GM06990 (cell line): ENCODE results near the gene MAP3K20.
"Not testable (repeated sequence)": the region's sequence is repeated elsewhere in the genome, so short reads cannot be mapped to it uniquely, and the experiment has no call there.

Experiments
- DNase-seq: peaks from one replicate; pipeline ENCODE4 v3.0.0-alpha.2; 2011; ENCODE audit not compliant: insufficient read length; ENCODE audit errors: extremely low read depth
- H3K27me3 ChIP-seq: replicated peaks from 2 replicates; pipeline ENCODE4 v1.6.0; 2011; ENCODE audit warnings: low read length; ENCODE audit not compliant: control insufficient read depth, insufficient read depth
- H3K36me3 ChIP-seq: 2 replicates; pipeline ENCODE4 v1.5.1; 2011; ENCODE audit warnings: low read length; ENCODE audit not compliant: control insufficient read depth, insufficient read depth
- H3K4me3 ChIP-seq: replicated peaks from 2 replicates; pipeline ENCODE4 v1.5.1; 2011; ENCODE audit warnings: low read depth, mild to moderate bottlenecking, control low read depth, low read length
- CTCF ChIP-seq: IDR thresholded peaks from 2 replicates; pipeline ENCODE4 v1.5.1; 2011; ENCODE audit warnings: low read length, control low read depth, mild to moderate bottlenecking, inconsistent platforms; ENCODE audit not compliant: insufficient read depth, poor library complexity, severe bottlenecking

The MAP3K20 gene

GRCh38 chr2:173092844-173093402, 17.3 kb downstream of the MAP3K20 start:
- no peaks in the 10 kb centered on the region; the same call in 1 of the 2 replicates for H3K36me3 ChIP-seq

DNA sequence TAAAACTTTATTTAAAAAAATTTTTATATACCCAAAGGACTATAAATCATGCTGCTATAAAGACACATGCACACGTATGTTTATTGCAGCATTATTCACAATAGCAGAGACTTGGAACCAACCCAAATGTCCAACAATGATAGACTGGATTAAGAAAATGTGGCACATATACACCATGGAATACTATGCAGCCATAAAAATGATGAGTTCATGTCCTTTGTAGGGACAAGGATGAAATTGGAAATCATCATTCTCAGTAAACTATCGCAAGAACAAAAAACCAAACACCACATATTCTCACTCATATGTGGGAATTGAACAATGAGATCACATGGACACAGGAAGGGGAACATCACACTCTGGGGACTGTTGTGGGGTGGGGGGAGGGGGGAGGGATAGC, 18.0 kb downstream of the MAP3K20 start:
- not testable (repeated sequence) for H3K27me3 ChIP-seq, DNase-seq, H3K36me3 ChIP-seq, H3K4me3 ChIP-seq

More at GRCh38 chr2:173092844-173093402, 17.3 kb downstream of the MAP3K20 start:
- H3K27me3 ChIP-seq, result no peaks in the 10 kb centered on the region
- TF ChIP-seq CTCF, result no peak
- no peak for DNase-seq
- no peak overlapping the region for H3K4me3 ChIP-seq

GRCh38 chr2:173094731-173095130, 19.1 kb downstream of the MAP3K20 start:
- no peak for TF ChIP-seq CTCF
- Histone ChIP-seq H3K27me3 (no peaks in the 10 kb centered on the region), H3K4me3 (no peak overlapping the region), H3K36me3 (no peaks in the 10 kb centered on the region; the same call in 1 of the 2 replicates)
- DNase-seq, result no peak

DNA sequence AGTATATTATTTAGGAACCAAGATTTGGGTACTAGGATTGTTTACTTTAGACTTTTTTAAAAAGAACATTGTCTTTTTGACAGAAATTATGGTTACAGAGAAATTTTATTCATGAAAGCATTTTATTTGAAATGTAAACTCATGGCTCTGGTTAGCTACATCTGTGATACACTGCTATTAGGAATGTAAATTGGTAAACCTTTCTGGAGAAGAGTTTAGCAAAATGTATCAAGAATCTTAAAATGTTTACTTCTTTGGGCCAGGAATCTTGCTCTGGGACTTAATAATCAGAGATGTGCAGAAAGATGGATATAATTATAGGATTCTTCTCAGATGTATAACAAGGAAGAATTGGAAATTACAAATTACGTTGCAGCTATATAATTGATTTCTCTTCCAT, 19.7 kb downstream of the MAP3K20 start:
- no peak for TF ChIP-seq CTCF
- Histone ChIP-seq H3K4me3 (no peak overlapping the region), H3K36me3 (no peaks in the 10 kb centered on the region; the same call in 1 of the 2 replicates), H3K27me3 (no peaks in the 10 kb centered on the region)
- no peak for DNase-seq

- Histone ChIP-seq H3K27me3 (no peaks in the 10 kb centered on the region), H3K4me3 (no peak overlapping the region), H3K36me3 (no peaks in the 10 kb centered on the region)
- DNase-seq, result no peak
- no peak for TF ChIP-seq CTCF
Measured at GRCh38 chr2:173099271-173099670, 23.6 kb downstream of the MAP3K20 start.

GRCh38 chr2:173099804-173100203, 24.2 kb downstream of the MAP3K20 start:
- Histone ChIP-seq H3K4me3 (no peak overlapping the region), H3K27me3 (no peaks in the 10 kb centered on the region), H3K36me3 (no peaks in the 10 kb centered on the region)
- TF ChIP-seq CTCF, result no peak
- DNase-seq, result peak; percentile 34
